Cardiac muscle cell (in vitro differentiated cells and primary cell): ENCODE measurements around the gene ESRRG. TPM values are rescaled to one million over a fixed set of nuclear protein-coding genes. Genes with fewer than 3 reads are reported as not detected.

Source experiments
- DNase-seq, 2 donors: peaks; one replicate each; pipeline versions ENCODE4 v3.0.0 to v3.0.0-alpha.2; 2010 to 2017; ENCODE audit warnings: low read depth in 1 of 2, low spot score in 1 of 2
- H3K27ac ChIP-seq: fragments of 200-600 bp; sonication (generic); 2 replicates; pipeline ENCODE4 v1.5.1; 2016
- H3K27me3 ChIP-seq: fragments of 200-600 bp; sonication (generic); 2 replicates; pipeline ENCODE4 v1.6.0; 2016; ENCODE audit warnings: control low read depth
- H3K36me3 ChIP-seq: fragments of 200-600 bp; sonication (generic); 2 replicates; pipeline ENCODE4 v1.5.1; 2016; ENCODE audit warnings: control low read depth
- H3K4me1 ChIP-seq: fragments of 200-600 bp; sonication (generic); 2 replicates; pipeline ENCODE4 v1.8.1; 2017; ENCODE audit warnings: low read depth, mild to moderate bottlenecking, mixed run types
- H3K4me3 ChIP-seq: fragments of 200-600 bp; sonication (generic); 2 replicates; pipeline ENCODE4 v1.5.1; 2016; ENCODE audit warnings: mild to moderate bottlenecking
- H3K9me3 ChIP-seq: fragments of 200-600 bp; sonication (generic); 2 replicates; pipeline ENCODE4 v1.5.1; 2017; ENCODE audit warnings: low read depth, mild to moderate bottlenecking, control low read depth
- CTCF ChIP-seq: IDR thresholded peaks from 2 replicates; pipeline ENCODE4 v1.5.1; 2012; ENCODE audit warnings: low read depth, mild to moderate bottlenecking, low read length
- polyA plus RNA-seq: library from polyadenylated mRNA; unstranded; fragments of >200 nt; fragmentation: Nextera tagmentation; extraction: Ambion mirVana; gene quantifications from 2 replicates; pipeline ENCODE4 v1.2.1, GENCODE V29; 2016
- total RNA-seq: library from RNA; depleted of rRNA; stranded (reverse); fragments of >200 nt; gene quantifications from 2 replicates; pipeline ENCODE4 v1.2.3, GENCODE V29; 2016

Gene ESRRG
- total and polyA plus RNA-seq, 2 experiments from 2014 or later = 41.5 to 62.2 TPM

GRCh38 chr1:216688127-216688657 lies 35.0 kb downstream of the ESRRG start:
- H3K27ac ChIP-seq = no peak overlapping the region
- no peaks in the 10 kb centered on the region for H3K9me3 ChIP-seq
- no peaks in the 10 kb centered on the region for H3K27me3 ChIP-seq
- H3K4me3 ChIP-seq = no peak overlapping the region
- DNase-seq = no peak
- no peaks in the 10 kb centered on the region for H3K36me3 ChIP-seq
- H3K4me1 ChIP-seq = peaks cover 30% of the 10 kb centered on the region
- TF ChIP-seq CTCF = no peak

- TF ChIP-seq CTCF = no peak
- H3K9me3 ChIP-seq = no peaks in the 10 kb centered on the region
- no peaks in the 10 kb centered on the region for H3K27me3 ChIP-seq
- peak overlapping the region; percentile 69 for H3K27ac ChIP-seq
- H3K4me1 ChIP-seq = peaks cover 39% of the 10 kb centered on the region
- peak; percentile 33 to 49 for DNase-seq
- no peak overlapping the region for H3K4me3 ChIP-seq
- H3K36me3 ChIP-seq = no peaks in the 10 kb centered on the region
Measured at GRCh38 chr1:216686860-216687766, 36.1 kb downstream of the ESRRG start.

GRCh38 chr1:216682752-216683151 lies 40.5 kb downstream of the ESRRG start:
- peak in 1 of 2 donors; percentile 35 for DNase-seq
- H3K36me3 ChIP-seq = no peaks in the 10 kb centered on the region
- TF ChIP-seq CTCF = no peak
- H3K27me3 ChIP-seq = no peaks in the 10 kb centered on the region
- H3K4me3 ChIP-seq = no peak overlapping the region
- peak overlapping the region; percentile 13 for H3K27ac ChIP-seq
- H3K4me1 ChIP-seq = peaks cover 35% of the 10 kb centered on the region
- H3K9me3 ChIP-seq = no peaks in the 10 kb centered on the region

- peak in 1 of 2 donors; percentile 1 for DNase-seq
- H3K27me3 ChIP-seq = no peaks in the 10 kb centered on the region
- H3K36me3 ChIP-seq = peaks cover 21% of the 10 kb centered on the region
- H3K27ac ChIP-seq = no peak overlapping the region
- no peaks in the 10 kb centered on the region for H3K9me3 ChIP-seq
- H3K4me1 ChIP-seq = peaks cover 21% of the 10 kb centered on the region
- TF ChIP-seq CTCF = no peak
- no peak overlapping the region for H3K4me3 ChIP-seq
Measured at GRCh38 chr1:216679108-216679507, 44.1 kb downstream of the ESRRG start.

- no peaks in the 10 kb centered on the region for H3K4me1 ChIP-seq
Measured at GRCh38 chr1:216670118-216670883, 52.9 kb downstream of the ESRRG start.

More at GRCh38 chr1:216670118-216670883, 52.9 kb downstream of the ESRRG start:
- Histone ChIP-seq H3K4me3 (no peak overlapping the region), H3K27ac (no peak overlapping the region), H3K9me3 (no peaks in the 10 kb centered on the region), H3K27me3 (no peaks in the 10 kb centered on the region), H3K36me3 (peaks cover 15% of the 10 kb centered on the region)
- peak in 1 of 2 donors; percentile 22 for DNase-seq
- no peak for TF ChIP-seq CTCF
